ENCODE results near the gene DMRT1.

The DMRT1 gene

DNA sequence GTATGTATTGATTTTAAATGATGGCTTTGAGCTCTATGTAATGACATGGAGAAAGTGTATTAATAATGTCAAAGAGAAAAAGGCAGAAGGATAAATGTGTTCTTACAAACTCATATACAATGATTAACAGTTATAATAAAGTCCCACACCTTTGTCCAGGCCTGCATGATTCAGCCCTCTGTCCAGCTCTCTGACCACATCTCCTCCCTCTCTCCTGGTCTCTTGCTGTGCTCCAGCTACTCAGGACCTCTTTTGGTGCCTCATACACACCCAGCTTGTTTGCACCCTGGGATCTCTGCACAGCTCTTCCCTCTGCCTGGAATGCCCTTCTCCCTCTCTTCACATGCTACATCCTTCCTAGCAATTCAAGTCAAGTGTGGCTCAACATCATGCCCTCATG, 37.5 kb upstream of the DMRT1 start:
- H3K9me3 ChIP-seq (ENCODE audit: control extremely low read depth in 1 of 5, control insufficient read depth in 4 of 5, insufficient read depth in 2 of 5, low read depth in 1 of 5, low read length in 4 of 5) = no peaks in the 10 kb centered on the region
- H3K4me3 ChIP-seq (ENCODE audit: control insufficient read depth in 1 of 7, extremely low read depth in 1 of 7, insufficient read depth in 4 of 7, low read depth in 2 of 7, low read length in 6 of 7) = no peak overlapping the region
- H3K27me3 ChIP-seq (replicated peaks in 2 of 5; ENCODE audit: control insufficient read depth in 4 of 5, insufficient read depth in 5 of 5, low read length in 4 of 5) = no peaks in the 10 kb centered on the region
- H3K4me1 ChIP-seq (ENCODE audit: control extremely low read depth in 1 of 4, control insufficient read depth in 4 of 4, insufficient read depth in 4 of 4, low read length in 3 of 4) = no peaks in the 10 kb centered on the region
- H3K36me3 ChIP-seq (ENCODE audit: control insufficient read depth in 4 of 4, insufficient read depth in 4 of 4, low read length in 3 of 4) = no peaks in the 10 kb centered on the region
- ChIA-PET CTCF (interaction anchor here (1.1 to 1.9 kb wide), 5 partner anchors 49 to 194 kb away, joined by 3 to 11 read pairs (median 4); no protein-coding TSS in a partner anchor), POLR2A (no interaction called here)
- H3K27ac ChIP-seq (ENCODE audit: insufficient read depth in 1 of 2, low read depth in 1 of 2, low read length in 2 of 2, poor library complexity in 1 of 2, severe bottlenecking in 2 of 2) = no peak overlapping the region
- no peak for DNase-seq

DNA sequence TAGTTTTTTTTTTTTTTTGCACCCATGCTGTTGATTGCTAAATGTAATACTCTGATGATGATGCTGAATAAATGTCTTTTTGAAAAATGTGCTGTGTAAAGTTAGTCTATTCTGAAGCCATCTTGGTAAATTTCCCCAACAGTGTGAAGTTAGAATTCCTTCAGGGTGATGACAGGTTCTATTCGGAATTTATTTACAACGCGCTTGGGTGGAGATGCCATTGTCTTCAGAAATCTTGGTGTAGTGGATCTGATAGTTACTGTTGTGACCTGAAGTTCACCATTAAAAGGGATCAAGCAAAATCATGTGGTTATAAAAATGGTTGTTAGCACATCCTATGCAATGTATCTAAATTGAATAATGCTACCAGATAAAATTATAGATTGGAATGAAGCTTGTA, 36.3 kb upstream of the DMRT1 start:
- Histone ChIP-seq H3K27ac (ENCODE audit: insufficient read depth in 1 of 2, low read depth in 1 of 2, low read length in 2 of 2, poor library complexity in 1 of 2, severe bottlenecking in 2 of 2) (no peak overlapping the region), H3K27me3 (replicated peaks in 2 of 5; ENCODE audit: control insufficient read depth in 4 of 5, insufficient read depth in 5 of 5, low read length in 4 of 5) (no peaks in the 10 kb centered on the region), H3K36me3 (ENCODE audit: control insufficient read depth in 4 of 4, insufficient read depth in 4 of 4, low read length in 3 of 4) (no peaks in the 10 kb centered on the region), H3K4me3 (ENCODE audit: control insufficient read depth in 1 of 7, extremely low read depth in 1 of 7, insufficient read depth in 4 of 7, low read depth in 2 of 7, low read length in 6 of 7) (no peak overlapping the region), H3K9me3 (ENCODE audit: control extremely low read depth in 1 of 5, control insufficient read depth in 4 of 5, insufficient read depth in 2 of 5, low read depth in 1 of 5, low read length in 4 of 5) (no peaks in the 10 kb centered on the region), H3K4me1 (ENCODE audit: control extremely low read depth in 1 of 4, control insufficient read depth in 4 of 4, insufficient read depth in 4 of 4, low read length in 3 of 4) (no peaks in the 10 kb centered on the region)
- DNase-seq = no peak
- CTCF ChIA-PET = interaction anchor here (0.7 to 4.5 kb wide), 8 partner anchors 13 to 195 kb away, joined by 3 to 23 read pairs (median 4); no protein-coding TSS in a partner anchor
- POLR2A ChIA-PET = no interaction called here
- no CpG with 5 or more reads among the region's 3 CpGs for WGBS (ENCODE audit: insufficient coverage)

DNA sequence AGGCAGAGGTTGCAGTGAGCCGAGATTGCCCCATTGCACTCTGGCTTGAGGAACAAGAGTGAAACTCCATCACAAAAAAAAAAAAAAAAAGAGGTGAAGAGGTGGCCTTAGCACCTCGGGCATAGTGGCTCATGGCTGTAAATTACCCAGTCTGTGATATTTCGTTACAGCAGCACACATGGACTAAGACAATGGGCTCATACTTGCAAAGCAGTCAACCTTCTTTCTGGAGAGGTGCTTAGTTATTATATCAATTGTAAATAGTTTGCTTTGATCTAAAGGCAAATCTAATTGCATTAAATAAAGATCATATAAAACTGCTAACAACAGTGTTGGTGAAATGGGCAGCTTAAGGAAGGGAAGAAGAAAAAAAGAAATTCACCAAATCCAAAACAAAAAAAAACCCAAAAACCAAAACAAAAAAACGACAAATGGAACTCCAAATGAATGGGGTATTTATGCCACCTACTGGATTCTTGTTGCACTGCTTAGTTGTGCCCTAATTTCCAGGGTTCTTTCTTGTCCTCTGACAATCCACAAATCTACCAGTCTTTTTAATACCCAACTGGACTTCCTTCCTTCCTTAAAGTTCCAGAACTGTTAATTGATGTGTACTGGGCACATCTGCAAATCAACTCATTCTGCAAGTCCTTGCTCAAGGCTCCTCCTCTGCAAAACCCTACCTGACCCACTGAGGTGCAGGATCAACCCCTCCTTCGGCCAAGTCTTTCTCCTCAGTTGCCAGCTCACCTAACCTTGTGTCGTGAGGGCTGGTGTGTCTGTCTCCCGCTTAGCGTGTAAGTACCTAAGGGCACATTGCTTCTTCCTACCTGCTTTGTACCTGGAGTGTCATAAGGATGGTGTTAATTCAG, 35.0 kb upstream of the DMRT1 start:
- no peaks in the 10 kb centered on the region for H3K27me3 ChIP-seq (replicated peaks in 2 of 5; ENCODE audit: control insufficient read depth in 4 of 5, insufficient read depth in 5 of 5, low read length in 4 of 5)
- H3K27ac ChIP-seq (ENCODE audit: insufficient read depth in 1 of 2, low read depth in 1 of 2, low read length in 2 of 2, poor library complexity in 1 of 2, severe bottlenecking in 2 of 2) = no peak overlapping the region
- H3K9me3 ChIP-seq (ENCODE audit: control extremely low read depth in 1 of 5, control insufficient read depth in 4 of 5, insufficient read depth in 2 of 5, low read depth in 1 of 5, low read length in 4 of 5) = no peaks in the 10 kb centered on the region
- H3K4me3 ChIP-seq (ENCODE audit: control insufficient read depth in 1 of 7, extremely low read depth in 1 of 7, insufficient read depth in 4 of 7, low read depth in 2 of 7, low read length in 6 of 7) = no peak overlapping the region
- DNase-seq = peak; percentile 46 to 72 (median 65)
- no peaks in the 10 kb centered on the region for H3K4me1 ChIP-seq (ENCODE audit: control extremely low read depth in 1 of 4, control insufficient read depth in 4 of 4, insufficient read depth in 4 of 4, low read length in 3 of 4)
- WGBS (ENCODE audit: insufficient coverage) = 56% methylated on average over 5 of the region's 8 CpGs
- POLR2A ChIA-PET = interaction anchor here (0.6 kb wide), 1 partner anchor 146 kb away, joined by 4 read pairs; no protein-coding TSS in a partner anchor
- H3K36me3 ChIP-seq (ENCODE audit: control insufficient read depth in 4 of 4, insufficient read depth in 4 of 4, low read length in 3 of 4) = no peaks in the 10 kb centered on the region
- CTCF ChIA-PET = interaction anchor here (0.6 to 4.5 kb wide), 9 partner anchors 10 to 194 kb away, joined by 3 to 23 read pairs (median 5); no protein-coding TSS in a partner anchor

DNA sequence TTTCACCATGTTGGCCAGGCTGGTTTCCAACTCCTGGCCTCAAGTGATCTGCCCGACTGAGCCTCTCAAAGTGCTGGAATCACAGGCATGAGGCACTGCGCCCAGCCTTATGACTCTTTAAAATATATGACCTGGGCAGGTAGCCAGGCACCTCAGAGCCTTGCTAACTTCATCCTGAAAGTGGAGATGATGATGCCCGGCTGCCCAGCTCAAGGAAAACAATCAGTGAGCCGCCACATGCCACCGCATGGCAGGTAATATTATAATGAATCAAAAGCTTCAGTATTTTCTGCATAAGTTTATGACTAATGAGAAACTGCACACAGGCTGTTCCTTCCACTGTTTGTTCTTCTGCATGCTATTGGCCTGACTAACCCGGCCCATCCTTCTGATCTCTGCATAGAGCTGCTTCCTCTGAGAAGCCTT, 30.4 kb upstream of the DMRT1 start:
- no peak for DNase-seq
- H3K4me1 ChIP-seq (ENCODE audit: control extremely low read depth in 1 of 4, control insufficient read depth in 4 of 4, insufficient read depth in 4 of 4, low read length in 3 of 4) = no peaks in the 10 kb centered on the region
- CTCF ChIA-PET = interaction anchor here (1.2 to 1.6 kb wide), 2 partner anchors 10 to 198 kb away, joined by 3 to 6 read pairs; no protein-coding TSS in a partner anchor
- no peaks in the 10 kb centered on the region for H3K36me3 ChIP-seq (ENCODE audit: control insufficient read depth in 4 of 4, insufficient read depth in 4 of 4, low read length in 3 of 4)
- H3K27ac ChIP-seq (ENCODE audit: insufficient read depth in 1 of 2, low read depth in 1 of 2, low read length in 2 of 2, poor library complexity in 1 of 2, severe bottlenecking in 2 of 2) = no peak overlapping the region
- no peak overlapping the region for H3K4me3 ChIP-seq (ENCODE audit: control insufficient read depth in 1 of 7, extremely low read depth in 1 of 7, insufficient read depth in 4 of 7, low read depth in 2 of 7, low read length in 6 of 7)
- no peaks in the 10 kb centered on the region for H3K27me3 ChIP-seq (replicated peaks in 2 of 5; ENCODE audit: control insufficient read depth in 4 of 5, insufficient read depth in 5 of 5, low read length in 4 of 5)
- no peaks in the 10 kb centered on the region for H3K9me3 ChIP-seq (ENCODE audit: control extremely low read depth in 1 of 5, control insufficient read depth in 4 of 5, insufficient read depth in 2 of 5, low read depth in 1 of 5, low read length in 4 of 5)
- WGBS (ENCODE audit: insufficient coverage) = 45% methylated on average over 4 of the region's 6 CpGs
- POLR2A ChIA-PET = no interaction called here

DNA sequence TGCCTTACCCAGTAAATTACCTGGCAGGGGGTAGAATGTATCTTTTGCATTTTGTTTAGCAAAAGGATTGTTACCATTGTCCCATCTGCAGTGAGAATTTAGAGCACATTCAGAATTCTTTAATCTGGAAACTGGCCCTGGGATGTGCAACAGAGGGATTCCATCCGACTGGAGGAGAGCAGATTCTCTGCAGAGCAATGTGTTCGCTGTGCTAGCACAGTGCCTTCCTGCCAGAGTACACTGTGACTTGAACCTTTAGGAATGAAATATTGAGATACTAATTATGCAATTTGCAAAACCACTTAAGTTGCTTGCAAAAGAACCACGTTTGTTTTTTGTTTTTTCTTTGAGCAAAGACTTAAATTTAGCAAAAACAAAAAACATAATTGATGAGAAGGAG, 22.5 kb upstream of the DMRT1 start:
- Histone ChIP-seq H3K27me3 (replicated peaks in 2 of 5; ENCODE audit: control insufficient read depth in 4 of 5, insufficient read depth in 5 of 5, low read length in 4 of 5) (no peaks in the 10 kb centered on the region), H3K27ac (ENCODE audit: insufficient read depth in 1 of 2, low read depth in 1 of 2, low read length in 2 of 2, poor library complexity in 1 of 2, severe bottlenecking in 2 of 2) (no peak overlapping the region), H3K9me3 (ENCODE audit: control extremely low read depth in 1 of 5, control insufficient read depth in 4 of 5, insufficient read depth in 2 of 5, low read depth in 1 of 5, low read length in 4 of 5) (no peaks in the 10 kb centered on the region), H3K36me3 (ENCODE audit: control insufficient read depth in 4 of 4, insufficient read depth in 4 of 4, low read length in 3 of 4) (no peaks in the 10 kb centered on the region), H3K4me1 (ENCODE audit: control extremely low read depth in 1 of 4, control insufficient read depth in 4 of 4, insufficient read depth in 4 of 4, low read length in 3 of 4) (peaks cover 0 to 11% (median 5%) of the 10 kb centered on the region in 4 experiments), H3K4me3 (ENCODE audit: control insufficient read depth in 1 of 7, extremely low read depth in 1 of 7, insufficient read depth in 4 of 7, low read depth in 2 of 7, low read length in 6 of 7) (no peak overlapping the region)
- CTCF ChIA-PET = no interaction called here
- no peak for DNase-seq
- POLR2A ChIA-PET = no interaction called here
- 32% methylated on average over 2 of the region's 3 CpGs for WGBS (ENCODE audit: insufficient coverage)

DNA sequence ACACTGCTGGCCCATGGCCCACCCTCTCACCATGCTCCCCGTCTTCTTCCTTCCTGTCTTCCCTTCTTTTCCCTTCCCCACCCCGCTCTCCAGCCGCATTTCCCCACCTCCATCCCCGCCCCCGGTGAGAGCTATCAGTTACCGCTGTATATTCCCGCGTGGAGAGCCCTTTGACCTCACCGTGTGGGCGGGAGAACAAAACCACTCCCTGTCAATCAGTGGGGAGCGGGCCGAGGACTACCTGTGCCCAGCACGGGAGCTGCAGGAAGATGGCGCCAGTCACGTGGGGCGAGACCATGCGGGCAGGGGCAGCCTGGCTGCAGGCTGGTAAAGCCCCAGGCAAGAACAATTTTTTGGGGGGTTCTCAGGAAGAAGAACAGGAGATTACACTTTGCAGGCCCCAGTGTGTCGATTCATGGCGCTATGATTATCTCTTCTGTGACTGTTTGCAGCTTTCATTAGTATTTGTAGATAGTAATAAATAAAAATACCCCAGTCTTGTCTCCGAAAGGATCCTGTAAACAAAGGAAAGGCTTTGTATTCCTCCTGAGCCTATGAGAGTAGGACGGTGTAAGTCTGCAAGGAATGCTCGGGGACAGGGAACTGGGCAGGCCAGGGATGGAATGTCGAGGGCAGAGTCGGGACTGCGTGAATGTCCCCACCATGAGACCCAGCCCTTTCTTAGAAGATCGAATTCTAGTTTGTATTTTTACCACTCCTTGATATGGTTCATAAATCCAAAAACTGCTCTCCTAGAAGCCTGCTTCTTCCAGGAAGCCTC, 14.8 kb upstream of the DMRT1 start:
- WGBS (ENCODE audit: insufficient coverage) = 86% methylated on average over 16 of the region's 26 CpGs
- CTCF ChIA-PET = no interaction called here

DNA sequence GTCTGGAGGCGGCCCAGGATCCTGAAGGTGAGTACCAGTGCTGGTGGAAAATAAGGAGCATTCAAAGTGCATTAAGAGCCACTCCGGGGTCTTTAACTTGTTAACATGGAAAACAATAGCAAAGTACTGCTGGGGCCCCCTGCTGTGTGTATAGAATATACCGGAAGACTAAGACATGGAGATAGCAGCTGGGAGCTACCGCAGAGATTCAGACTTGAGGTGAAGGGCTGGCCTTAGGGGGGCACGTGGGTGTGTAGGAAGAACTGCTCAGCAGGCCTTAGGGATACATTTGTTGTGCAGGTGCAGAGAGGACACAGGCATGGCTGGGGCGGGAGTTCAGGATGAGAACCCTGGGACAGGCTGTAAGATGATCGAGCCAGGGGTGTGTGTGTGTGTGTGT, 1.2 kb upstream of the DMRT1 start:
- H3K27me3 ChIP-seq (replicated peaks in 2 of 5; ENCODE audit: control insufficient read depth in 4 of 5, insufficient read depth in 5 of 5, low read length in 4 of 5) = peaks cover 5 to 67% (median 30%) of the 10 kb centered on the region in 5 experiments
- H3K9me3 ChIP-seq (ENCODE audit: control extremely low read depth in 1 of 5, control insufficient read depth in 4 of 5, insufficient read depth in 2 of 5, low read depth in 1 of 5, low read length in 4 of 5) = no peaks in the 10 kb centered on the region
- no peaks in the 10 kb centered on the region for H3K36me3 ChIP-seq (ENCODE audit: control insufficient read depth in 4 of 4, insufficient read depth in 4 of 4, low read length in 3 of 4)
- ChIA-PET POLR2A (no interaction called here), CTCF (interaction anchor here (0.7 kb wide), 1 partner anchor 133 kb away, joined by 3 read pairs; no protein-coding TSS in a partner anchor)
- no peak overlapping the region for H3K4me3 ChIP-seq (ENCODE audit: control insufficient read depth in 1 of 7, extremely low read depth in 1 of 7, insufficient read depth in 4 of 7, low read depth in 2 of 7, low read length in 6 of 7)
- peaks cover 0 to 13% (median 5%) of the 10 kb centered on the region in 4 experiments for H3K4me1 ChIP-seq (ENCODE audit: control extremely low read depth in 1 of 4, control insufficient read depth in 4 of 4, insufficient read depth in 4 of 4, low read length in 3 of 4)
- H3K27ac ChIP-seq (ENCODE audit: insufficient read depth in 1 of 2, low read depth in 1 of 2, low read length in 2 of 2, poor library complexity in 1 of 2, severe bottlenecking in 2 of 2) = no peak overlapping the region
- peak in 2 of 3 donors; percentile 38 to 63 for DNase-seq
- WGBS (ENCODE audit: insufficient coverage) = 46% methylated on average over 5 of the region's 7 CpGs

More for the DNA sequence above, 14.8 kb upstream of the DMRT1 start:
- H3K4me1 ChIP-seq (ENCODE audit: control extremely low read depth in 1 of 4, control insufficient read depth in 4 of 4, insufficient read depth in 4 of 4, low read length in 3 of 4) = no peaks in the 10 kb centered on the region
- no peaks in the 10 kb centered on the region for H3K9me3 ChIP-seq (ENCODE audit: control extremely low read depth in 1 of 5, control insufficient read depth in 4 of 5, insufficient read depth in 2 of 5, low read depth in 1 of 5, low read length in 4 of 5)
- no peak overlapping the region for H3K4me3 ChIP-seq (ENCODE audit: control insufficient read depth in 1 of 7, extremely low read depth in 1 of 7, insufficient read depth in 4 of 7, low read depth in 2 of 7, low read length in 6 of 7)
- POLR2A ChIA-PET = no interaction called here
- H3K36me3 ChIP-seq (ENCODE audit: control insufficient read depth in 4 of 4, insufficient read depth in 4 of 4, low read length in 3 of 4) = no peaks in the 10 kb centered on the region
- H3K27me3 ChIP-seq (replicated peaks in 2 of 5; ENCODE audit: control insufficient read depth in 4 of 5, insufficient read depth in 5 of 5, low read length in 4 of 5) = no peaks in the 10 kb centered on the region
- no peak for DNase-seq
- H3K27ac ChIP-seq (ENCODE audit: insufficient read depth in 1 of 2, low read depth in 1 of 2, low read length in 2 of 2, poor library complexity in 1 of 2, severe bottlenecking in 2 of 2) = no peak overlapping the region

All from common myeloid progenitor, CD34-positive (primary cell).